SK-N-SH (cell line): Measurements from ENCODE around the gene MYEOV. TPM values are rescaled to one million over a fixed set of nuclear protein-coding genes. Genes with fewer than 3 reads are reported as not detected.

Source experiments
- CTCF ChIA-PET: fragments of 300-600, 350-600 bp; formaldehyde crosslinking; extraction: SDS; loops from one replicate; lab custom pipeline; 2021; lab: Yijun Ruan, JAX
- POLR2A ChIA-PET: fragments of 350-600 bp; sonication (Branson Sonifier 250); formaldehyde crosslinking; extraction: SDS; loops from one replicate; lab custom pipeline; 2020; ENCODE audit warnings: antibody characterized with exemption, inconsistent platforms; lab: Yijun Ruan, JAX
- DNase-seq: peaks from one replicate; pipeline ENCODE4 v3.0.0; 2012
- H2AFZ ChIP-seq: fragments of 200-600 bp; sonication (generic); 2 replicates; pipeline ENCODE4 v1.8.1; 2016; ENCODE audit warnings: antibody characterized with exemption, mild to moderate bottlenecking, low read depth
- H3F3A ChIP-seq: fragments of 200-600 bp; sonication (generic); replicated peaks from 2 replicates; pipeline ENCODE3; 2016; ENCODE audit warnings: antibody characterized with exemption, mild to moderate bottlenecking; ENCODE audit not compliant: insufficient read depth
- H3K27ac ChIP-seq, 2 experiments: fragments of 200-500 bp in 1 of 2; fragments of 200-600 bp in 1 of 2; sonication (Bioruptor generic) in 1 of 2; sonication (generic), shearing (Covaris generic) in 1 of 2; 2 replicates each; pipeline versions ENCODE4 v1.5.1 to v1.6.1; 2014 to 2016; ENCODE audit warnings: low read depth in 2 of 2, inconsistent platforms in 1 of 2, low read length in 1 of 2, mild to moderate bottlenecking in 1 of 2, mixed read lengths in 1 of 2
- H3K27me3 ChIP-seq: fragments of 200-600 bp; sonication (generic), shearing (Covaris generic); 2 replicates; pipeline ENCODE4 v1.6.1; 2016; ENCODE audit warnings: mixed run types; ENCODE audit not compliant: insufficient read depth
- H3K36me3 ChIP-seq, 2 experiments: fragments of 200-500 bp in 1 of 2; fragments of 200-600 bp in 1 of 2; sonication (Bioruptor generic) in 1 of 2; sonication (generic) in 1 of 2; replicated peaks in 1 of 2; 2 replicates each; pipeline versions ENCODE3 to v1.5.1; 2014 to 2016; ENCODE audit warnings: low read length in 1 of 2, mild to moderate bottlenecking in 1 of 2; ENCODE audit not compliant: insufficient read depth in 2 of 2, control insufficient read depth in 1 of 2
- H3K4me1 ChIP-seq, 2 experiments: fragments of 200-500 bp in 1 of 2; fragments of 200-600 bp in 1 of 2; sonication (Bioruptor generic) in 1 of 2; sonication (generic), shearing (Covaris generic) in 1 of 2; 2 replicates each; pipeline versions ENCODE4 v1.5.1 to v1.6.1; 2014 to 2016; ENCODE audit warnings: low read depth in 1 of 2, low read length in 1 of 2, mixed run types in 1 of 2; ENCODE audit not compliant: insufficient read depth in 2 of 2, control insufficient read depth in 1 of 2
- H3K4me2 ChIP-seq: fragments of 200-600 bp; sonication (generic), shearing (Covaris generic); 2 replicates; pipeline ENCODE4 v1.6.1; 2017; ENCODE audit warnings: mixed run types
- H3K4me3 ChIP-seq, 2 experiments: fragments of 200-500 bp in 1 of 2; fragments of 200-600 bp in 1 of 2; sonication (Bioruptor generic) in 1 of 2; sonication (generic), shearing (Covaris generic) in 1 of 2; 2 replicates each; pipeline versions ENCODE4 v1.5.1 to v1.8.1; 2014 to 2016; ENCODE audit warnings: low read depth in 2 of 2, inconsistent platforms in 1 of 2, low read length in 1 of 2, mild to moderate bottlenecking in 1 of 2, mixed read lengths in 1 of 2, moderate library complexity in 1 of 2
- H3K79me2 ChIP-seq: fragments of 200-600 bp; sonication (generic); 2 replicates; pipeline ENCODE4 v1.8.1; 2017; ENCODE audit warnings: mild to moderate bottlenecking; ENCODE audit not compliant: insufficient read depth
- H3K9ac ChIP-seq: fragments of 200-600 bp; sonication (generic); 2 replicates; pipeline ENCODE4 v1.6.1; 2017; ENCODE audit warnings: mixed run types
- H3K9me2 ChIP-seq: fragments of 200-600 bp; sonication (generic); 2 replicates; pipeline ENCODE4 v1.6.1; 2017; ENCODE audit warnings: mixed run types
- H3K9me3 ChIP-seq: fragments of 200-600 bp; sonication (generic); 2 replicates; pipeline ENCODE4 v1.6.1; 2017; ENCODE audit warnings: mixed run types, mild to moderate bottlenecking, moderate library complexity
- H4K20me1 ChIP-seq: fragments of 200-600 bp; sonication (generic); 2 replicates; pipeline ENCODE4 v1.6.1; 2017; ENCODE audit warnings: mild to moderate bottlenecking, mixed run types; ENCODE audit not compliant: insufficient read depth
- CHD2 ChIP-seq: fragments of 150-350 bp; IDR thresholded peaks from 2 replicates; pipeline ENCODE4 v1.6.1; 2018; ENCODE audit warnings: low read length; ENCODE audit not compliant: partially characterized antibody
- ELF1 ChIP-seq: IDR thresholded peaks from 2 replicates; pipeline ENCODE4 v1.4.0; 2012
- EZH2phosphoT487 ChIP-seq: fragments of 200-600 bp; sonication (generic); IDR thresholded peaks from 2 replicates; pipeline ENCODE4 v1.6.1; 2017; ENCODE audit warnings: low read depth, mixed run types, mild to moderate bottlenecking, antibody characterized with exemption, moderate library complexity, borderline replicate concordance
- FOSL2 ChIP-seq: IDR thresholded peaks from 2 replicates; pipeline ENCODE4 v1.4.0; 2012; ENCODE audit warnings: low read depth, mild to moderate bottlenecking, moderate library complexity, borderline replicate concordance
- FOXJ3 ChIP-seq: sonication (generic); formaldehyde crosslinking; IDR thresholded peaks from 2 replicates; pipeline ENCODE4 v1.5.1; 2020; ENCODE audit warnings: mild to moderate bottlenecking, missing genetic modification reagents
- FOXM1 ChIP-seq: IDR thresholded peaks from 2 replicates; pipeline ENCODE4 v1.4.0; 2012; ENCODE audit warnings: low read depth, mild to moderate bottlenecking
- GABPA ChIP-seq: IDR thresholded peaks from 2 replicates; pipeline ENCODE4 v1.4.0; 2012; ENCODE audit warnings: low read depth, mild to moderate bottlenecking
- GATA2 ChIP-seq: sonication (generic); formaldehyde crosslinking; IDR thresholded peaks from 2 replicates; pipeline ENCODE4 v1.5.0; 2020; ENCODE audit warnings: mild to moderate bottlenecking, missing genetic modification reagents
- MAX ChIP-seq: IDR thresholded peaks from 2 replicates; pipeline ENCODE4 v1.4.0; 2012; ENCODE audit warnings: low read depth
- MXI1 ChIP-seq: IDR thresholded peaks from 2 replicates; pipeline ENCODE4 v1.6.1; 2012; ENCODE audit warnings: mild to moderate bottlenecking, low read depth, low read length, improper control_type of control experiment
- NFIC ChIP-seq: IDR thresholded peaks from 2 replicates; pipeline ENCODE4 v1.4.0; 2012; ENCODE audit warnings: borderline replicate concordance
- NRF1 ChIP-seq: IDR thresholded peaks from 2 replicates; pipeline ENCODE4 v1.6.1; 2012; ENCODE audit warnings: low read depth, mild to moderate bottlenecking, low read length
- RAD21 ChIP-seq: IDR thresholded peaks from 2 replicates; pipeline ENCODE4 v1.6.1; 2012; ENCODE audit warnings: mild to moderate bottlenecking, low read length
- RFX5 ChIP-seq: IDR thresholded peaks from 2 replicates; pipeline ENCODE4 v1.6.1; 2012; ENCODE audit warnings: mild to moderate bottlenecking, improper control_type of control experiment, low read length
- TCF12 ChIP-seq: IDR thresholded peaks from 2 replicates; pipeline ENCODE4 v1.4.0; 2012
- TEAD4 ChIP-seq: IDR thresholded peaks from 2 replicates; pipeline ENCODE4 v1.4.0; 2012; ENCODE audit warnings: mild to moderate bottlenecking, borderline replicate concordance; ENCODE audit not compliant: insufficient read depth
- USF2 ChIP-seq: fragments of 150-350 bp; IDR thresholded peaks from 2 replicates; pipeline ENCODE4 v1.6.1; 2017; ENCODE audit warnings: antibody characterized with exemption, low read length, low read depth, borderline replicate concordance
- YY1 ChIP-seq: IDR thresholded peaks from 2 replicates; pipeline ENCODE4 v1.4.0; 2012; ENCODE audit warnings: low read depth, mild to moderate bottlenecking
- ZBTB33 ChIP-seq: IDR thresholded peaks from 2 replicates; pipeline ENCODE4 v1.4.0; 2012; ENCODE audit warnings: low read depth, borderline replicate concordance
- WGBS: methylation state at CpG from one replicate; pipeline ENCODE4 v1.1.6; 2017; ENCODE audit warnings: low lambda C conversion rate; 5-methylcytosine and 5-hydroxymethylcytosine counted together
- polyA plus RNA-seq, 3 experiments: library from polyadenylated mRNA; depleted of rRNA; stranded (reverse); fragments of >200 nt; gene quantifications; 2 replicates each; pipeline ENCODE4 v1.2.3, GENCODE V29; 2012
- TF ChIP-seq, protein P1 (sequence below): fragments of 200-600 bp; sonication (generic); IDR thresholded peaks from 2 replicates; pipeline ENCODE4 v1.6.1; 2017; ENCODE audit warnings: antibody characterized with exemption, mild to moderate bottlenecking, moderate library complexity

The MYEOV gene
- polyA plus RNA-seq, 1 of the 3 experiments (the other 2 are of a cell fraction) = 3.0 TPM

GRCh38 chr11:69291459-69292110, 2.4 kb upstream of the MYEOV start:
- Histone ChIP-seq H3K4me2 (no peak overlapping the region), H4K20me1 (no peaks in the 10 kb centered on the region), H3K79me2 (no peaks in the 10 kb centered on the region), H2AFZ (no peak overlapping the region), H3K9me2 (no peaks in the 10 kb centered on the region), H3K27ac (no peak overlapping the region), H3K9me3 (no peaks in the 10 kb centered on the region), H3K27me3 (no peaks in the 10 kb centered on the region), H3K4me1 (peaks cover 1 to 7% of the 10 kb centered on the region in 2 experiments; a peak in 2 of 4 replicates), H3K4me3 (no peak overlapping the region), H3K9ac (no peak overlapping the region), H3F3A (peaks cover 9% of the 10 kb centered on the region), H3K36me3 (no peaks in the 10 kb centered on the region)
- POLR2A ChIA-PET = no interaction called here
- 71% methylated on average over 4 of the region's 4 CpGs for WGBS
- CTCF ChIA-PET = no interaction called here
- no peak for DNase-seq
- TF ChIP-seq ZBTB33 (no peak), TCF12 (no peak), MXI1 (no peak), ELF1 (no peak), NFIC (no peak), TEAD4 (no peak), MAX (no peak), CHD2 (no peak)

DNA sequence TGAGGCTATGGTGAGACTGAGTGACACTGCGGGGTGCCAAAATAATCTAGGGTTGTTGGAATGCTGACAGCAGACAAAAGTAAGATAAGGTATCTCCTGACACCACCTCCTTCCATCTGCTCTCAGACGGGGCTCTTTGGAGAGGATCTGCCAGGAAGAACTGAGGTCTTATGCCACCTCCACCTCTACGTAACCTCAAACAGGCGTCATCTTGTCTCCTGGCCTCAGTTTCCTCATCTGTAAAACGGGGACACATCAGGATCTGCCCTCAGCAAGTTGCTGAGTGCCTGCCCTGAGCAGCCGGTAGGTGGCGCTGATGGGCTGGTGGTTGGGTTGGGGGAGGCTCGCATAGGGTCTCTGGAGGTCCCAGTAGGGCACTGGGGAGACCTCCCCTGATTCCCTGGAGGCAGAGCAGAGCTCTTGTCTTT, 1.7 kb upstream of the MYEOV start:
- 36% methylated on average over 8 of the region's 8 CpGs for WGBS
- H4K20me1 ChIP-seq = no peaks in the 10 kb centered on the region
- H2AFZ ChIP-seq = no peak overlapping the region
- POLR2A ChIA-PET = no interaction called here
- no peaks in the 10 kb centered on the region for H3K9me2 ChIP-seq
- no peak overlapping the region for H3K27ac ChIP-seq
- DNase-seq = no peak
- H3K36me3 ChIP-seq = no peaks in the 10 kb centered on the region
- no peaks in the 10 kb centered on the region for H3K79me2 ChIP-seq
- peaks cover 14% of the 10 kb centered on the region for H3F3A ChIP-seq
- peaks cover 6 to 10% of the 10 kb centered on the region in 2 experiments; a peak in 2 of 4 replicates for H3K4me1 ChIP-seq
- H3K9ac ChIP-seq = no peak overlapping the region
- CTCF ChIA-PET = interaction anchor here (0.7 kb wide), 1 partner anchor 157 kb away, joined by 3 read pairs; no protein-coding TSS in a partner anchor
- H3K9me3 ChIP-seq = no peaks in the 10 kb centered on the region
- no peaks in the 10 kb centered on the region for H3K27me3 ChIP-seq
- no peak overlapping the region for H3K4me2 ChIP-seq
- peak overlapping the region in 1 of 2 experiments; percentile 16; a peak in 1 of 4 replicates for H3K4me3 ChIP-seq
- TF ChIP-seq YY1 = no peak
- no peak for TF ChIP-seq FOXJ3 (CRISPR knock-in tag)
- TF ChIP-seq EZH2phosphoT487 = no peak
- TF ChIP-seq TEAD4 = no peak
- TF ChIP-seq FOSL2 = no peak
- peak; percentile 53 for TF ChIP-seq RAD21
- no peak for TF ChIP-seq NRF1
- TF ChIP-seq USF2 = no peak
- no peak for TF ChIP-seq FOXM1
- TF ChIP-seq RFX5 = no peak
- TF ChIP-seq GATA2 (CRISPR knock-in tag) = no peak
- TF ChIP-seq, protein P1, sequence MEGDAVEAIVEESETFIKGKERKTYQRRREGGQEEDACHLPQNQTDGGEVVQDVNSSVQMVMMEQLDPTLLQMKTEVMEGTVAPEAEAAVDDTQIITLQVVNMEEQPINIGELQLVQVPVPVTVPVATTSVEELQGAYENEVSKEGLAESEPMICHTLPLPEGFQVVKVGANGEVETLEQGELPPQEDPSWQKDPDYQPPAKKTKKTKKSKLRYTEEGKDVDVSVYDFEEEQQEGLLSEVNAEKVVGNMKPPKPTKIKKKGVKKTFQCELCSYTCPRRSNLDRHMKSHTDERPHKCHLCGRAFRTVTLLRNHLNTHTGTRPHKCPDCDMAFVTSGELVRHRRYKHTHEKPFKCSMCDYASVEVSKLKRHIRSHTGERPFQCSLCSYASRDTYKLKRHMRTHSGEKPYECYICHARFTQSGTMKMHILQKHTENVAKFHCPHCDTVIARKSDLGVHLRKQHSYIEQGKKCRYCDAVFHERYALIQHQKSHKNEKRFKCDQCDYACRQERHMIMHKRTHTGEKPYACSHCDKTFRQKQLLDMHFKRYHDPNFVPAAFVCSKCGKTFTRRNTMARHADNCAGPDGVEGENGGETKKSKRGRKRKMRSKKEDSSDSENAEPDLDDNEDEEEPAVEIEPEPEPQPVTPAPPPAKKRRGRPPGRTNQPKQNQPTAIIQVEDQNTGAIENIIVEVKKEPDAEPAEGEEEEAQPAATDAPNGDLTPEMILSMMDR = peak; percentile 71
- no peak for TF ChIP-seq ELF1
- no peak for TF ChIP-seq GABPA
